GM12878 (cell line): ENCODE results near the gene CD163. TPM values are rescaled to one million over a fixed set of nuclear protein-coding genes. Genes with fewer than 3 reads are reported as not detected.

ENCODE experiments used
- ATAC-seq: fragments of 200-7000 bp; cut with Tn5 transposase; 3 replicates; pipeline ENCODE4 v1.9.1; 2020; ENCODE audit warnings: mild to moderate bottlenecking, moderate library complexity
- BruUV-seq: library from RNA; stranded (reverse); fragments of 400-500 nt; replicated peaks from 2 replicates; lab custom pipeline; 2021; lab: Mats Ljungman, UMichigan
- CTCF ChIA-PET: fragments of 300-600 bp; sonication (Branson Sonifier 250); formaldehyde crosslinking; extraction: SDS; loops from one replicate; lab custom pipeline; 2021; ENCODE audit warnings: inconsistent platforms; lab: Yijun Ruan, JAX
- POLR2A ChIA-PET: fragments of 350-600 bp; formaldehyde crosslinking; extraction: SDS; loops from one replicate; lab custom pipeline; 2021; ENCODE audit warnings: inconsistent platforms; lab: Charles Lee
- RAD21 ChIA-PET: fragments of 300-600 bp; sonication (Branson Sonifier 250); formaldehyde crosslinking; loops from one replicate; lab custom pipeline; 2023; ENCODE audit warnings: antibody characterized with exemption; ENCODE audit not compliant: unreplicated experiment; lab: Charles Lee
- SMC1A ChIA-PET: fragments of 300-600 bp; sonication (Branson Sonifier 250); formaldehyde crosslinking; loops from one replicate; lab custom pipeline; 2023; ENCODE audit not compliant: unreplicated experiment, uncharacterized antibody; lab: Charles Lee
- DNase-seq: peaks from one replicate; pipeline ENCODE4 v3.0.0-alpha.2; 2011; ENCODE audit warnings: low read depth, low spot score
- FAIRE-seq: peaks from 3 replicates; lab custom pipeline; 2011; peaks lifted over from hg19 to GRCh38; lab: Jason Lieb, UNC
- H2AFZ ChIP-seq: 2 replicates; pipeline ENCODE4 v1.6.0; 2011; ENCODE audit warnings: low read depth, low read length, control low read depth; ENCODE audit not compliant: control insufficient read depth
- H3K27ac ChIP-seq: 2 replicates; pipeline ENCODE4 v1.5.1; 2011; ENCODE audit warnings: control low read depth; ENCODE audit not compliant: control insufficient read depth, insufficient read depth
- H3K27me3 ChIP-seq, 2 experiments: replicated peaks in 1 of 2; 2 replicates each; pipeline versions ENCODE4 v1.6.0 to v1.6.1; 2011; ENCODE audit warnings: low read length in 1 of 2; ENCODE audit not compliant: control insufficient read depth in 2 of 2, insufficient read depth in 2 of 2
- H3K36me3 ChIP-seq, 2 experiments: 2 replicates each; pipeline ENCODE4 v1.5.1; 2011; ENCODE audit warnings: low read length in 1 of 2; ENCODE audit not compliant: control insufficient read depth in 2 of 2, insufficient read depth in 2 of 2
- H3K4me1 ChIP-seq: 2 replicates; pipeline ENCODE4 v1.6.1; 2011; ENCODE audit warnings: mild to moderate bottlenecking, low read length, moderate library complexity, mixed read lengths; ENCODE audit not compliant: control insufficient read depth, insufficient read depth
- H3K4me2 ChIP-seq: 2 replicates; pipeline ENCODE4 v1.6.0; 2011; ENCODE audit warnings: control low read depth; ENCODE audit not compliant: control insufficient read depth, insufficient read depth
- H3K4me3 ChIP-seq: fragments of 200-600 bp; sonication (generic); 2 replicates; pipeline ENCODE4 v1.5.1; 2016
- H3K79me2 ChIP-seq: 2 replicates; pipeline ENCODE4 v1.6.0; 2011; ENCODE audit warnings: low read length; ENCODE audit not compliant: control insufficient read depth, insufficient read depth
- H3K9ac ChIP-seq: 2 replicates; pipeline ENCODE4 v1.8.0; 2011; ENCODE audit warnings: low read length, control low read depth, mixed read lengths; ENCODE audit not compliant: control insufficient read depth, insufficient read depth
- H3K9me3 ChIP-seq: replicated peaks from 3 replicates; pipeline ENCODE4 v1.5.1; 2011; ENCODE audit warnings: mild to moderate bottlenecking, low read length; ENCODE audit not compliant: control insufficient read depth, insufficient read depth
- H4K20me1 ChIP-seq: 2 replicates; pipeline ENCODE4 v1.6.0; 2011; ENCODE audit not compliant: control insufficient read depth, insufficient read depth
- ATF7 ChIP-seq: fragments of 450-650 bp; IDR thresholded peaks from 2 replicates; pipeline ENCODE4 v1.6.1; 2016; ENCODE audit warnings: low read depth, mild to moderate bottlenecking
- CEBPB ChIP-seq, 2 experiments: fragments of 150-350 bp in 1 of 2; IDR thresholded peaks; 2 replicates each; pipeline ENCODE4 v1.6.1; 2012 to 2014; ENCODE audit warnings: low read depth in 2 of 2, low read length in 2 of 2, borderline replicate concordance in 1 of 2, inconsistent platforms in 1 of 2
- E2F4 ChIP-seq: IDR thresholded peaks from 2 replicates; pipeline ENCODE4 v1.6.1; 2012; ENCODE audit warnings: low read depth, low read length, improper control_type of control experiment
- FOXK2 ChIP-seq: fragments of 450-650 bp; IDR thresholded peaks from 2 replicates; pipeline ENCODE4 v1.6.1; 2017; ENCODE audit warnings: mild to moderate bottlenecking, moderate library complexity
- HSF1 ChIP-seq: fragments of 150-350 bp; IDR thresholded peaks from 2 replicates; pipeline ENCODE4 v1.6.1; 2014; ENCODE audit warnings: mild to moderate bottlenecking, low read depth, low read length
- IRF5 ChIP-seq: fragments of 450-650 bp; IDR thresholded peaks from 2 replicates; pipeline ENCODE4 v1.6.1; 2017; ENCODE audit warnings: borderline replicate concordance
- MYC ChIP-seq: IDR thresholded peaks from 2 replicates; pipeline ENCODE4 v1.6.1; 2011; ENCODE audit warnings: mild to moderate bottlenecking, low read length, moderate library complexity, inconsistent platforms; ENCODE audit not compliant: insufficient read depth, insufficient replicate concordance, insufficient read length, severe bottlenecking
- NFIC ChIP-seq: IDR thresholded peaks from 2 replicates; pipeline ENCODE4 v1.6.1; 2012; ENCODE audit warnings: low read depth, mild to moderate bottlenecking, inconsistent platforms, low read length, moderate library complexity
- NFYA ChIP-seq: IDR thresholded peaks from 2 replicates; pipeline ENCODE4 v1.6.1; 2011; ENCODE audit warnings: low read depth, mild to moderate bottlenecking, low read length, improper control_type of control experiment, borderline replicate concordance
- POLR2AphosphoS5 ChIP-seq: IDR thresholded peaks from 2 replicates; pipeline ENCODE4 v1.6.1; 2011; ENCODE audit warnings: mild to moderate bottlenecking, low read length, inconsistent platforms
- PRDM15 ChIP-seq: fragments of 450-650 bp; formaldehyde crosslinking; IDR thresholded peaks from 2 replicates; pipeline ENCODE4 v1.4.0; 2020; ENCODE audit warnings: mild to moderate bottlenecking, moderate library complexity
- RB1 ChIP-seq: fragments of 450-650 bp; formaldehyde crosslinking; IDR thresholded peaks from 2 replicates; pipeline ENCODE4 v1.6.1; 2017; ENCODE audit warnings: mild to moderate bottlenecking, borderline replicate concordance
- RELA ChIP-seq: fragments of 450-650 bp; IDR thresholded peaks from 2 replicates; pipeline ENCODE4 v1.8.0; 2014; ENCODE audit warnings: borderline replicate concordance; ENCODE audit not compliant: partially characterized antibody
- SIN3A ChIP-seq: IDR thresholded peaks from 2 replicates; pipeline ENCODE4 v1.6.1; 2012; ENCODE audit warnings: low read depth, low read length, improper control_type of control experiment
- USF1 ChIP-seq: IDR thresholded peaks from 2 replicates; pipeline ENCODE4 v1.6.1; 2011; ENCODE audit warnings: borderline replicate concordance, low read depth, mild to moderate bottlenecking, moderate library complexity, mixed read lengths, low read length; ENCODE audit not compliant: insufficient read depth; ENCODE audit errors: extremely low read length
- WGBS: methylation state at CpG from one replicate; pipeline ENCODE4 v1.1.6; 2016; ENCODE audit warnings: low lambda C conversion rate; ENCODE audit not compliant: insufficient replicate concordance, insufficient coverage; ENCODE audit errors: missing lambda C conversion rate; 5-methylcytosine and 5-hydroxymethylcytosine counted together
- in situ Hi-C: fragments of 300-500 bp; cut with MboI; formaldehyde crosslinking; loops from 9 replicates; pipeline ENCODE4 v1.14.3; 2018; ENCODE audit warnings: mixed read lengths
- intact Hi-C: fragments of 100-400 bp; cut with micrococcal nuclease; formaldehyde crosslinking; loops from one replicate; pipeline ENCODE4 v1.14.2; 2022; ENCODE audit not compliant: unreplicated experiment
- polyA plus RNA-seq, 11 experiments: library from polyadenylated mRNA; depleted of rRNA in 4 of 11; unstranded in 6 of 11; stranded (reverse) in 5 of 11; fragments of >200 nt; fragmentation: Nextera tagmentation in 4 of 11; fragmentation: Illumina TruSeq in 1 of 11; extraction: Ambion mirVana in 4 of 11; extraction: Trizol in 1 of 11; gene quantifications; 1 replicate in 1 of 11; 2 replicates in 10 of 11; pipeline versions ENCODE4 v1.2.1 to v1.2.3, GENCODE V29; 2011 to 2016; ENCODE audit warnings: inconsistent platforms in 2 of 11, missing spikeins in 2 of 11, low read depth in 1 of 11
- total RNA-seq, 4 experiments: library from RNA; depleted of rRNA in 3 of 4; stranded (reverse); fragments of >200 nt in 3 of 4; fragmentation: Illumina TruSeq in 1 of 4; extraction: Trizol in 1 of 4; gene quantifications; 2 replicates each; pipeline versions ENCODE4 v1.2.1 to v1.2.3, GENCODE V29; 2013 to 2021

The CD163 gene
- total and polyA plus RNA-seq, 10 of the 15 experiments (the other 5 are each of a cell fraction or from before 2014, with no cell fraction given), result 0.74 TPM; not detected in 9

- no peak for TF ChIP-seq PRDM15 (CRISPR knock-in tag)
- TF ChIP-seq RELA, result no peak
- no peak for TF ChIP-seq FOXK2
- no peak for TF ChIP-seq POLR2AphosphoS5
- TF ChIP-seq USF1, result no peak
- TF ChIP-seq SIN3A, result no peak
- TF ChIP-seq ATF7, result no peak
- no peak for TF ChIP-seq MYC
- TF ChIP-seq, all 136 proteins: peak for 0
Observed at GRCh38 chr12:7459973-7460372, 43.6 kb downstream of the CD163 start (continued).

GRCh38 chr12:7451756-7452155 lies 51.8 kb downstream of the CD163 start:
- Histone ChIP-seq H3K4me1 (no peaks in the 10 kb centered on the region), H3K9me3 (no peaks in the 10 kb centered on the region), H3K4me3 (no peak overlapping the region), H3K27ac (no peak overlapping the region), H2AFZ (no peak overlapping the region), H3K9ac (no peak overlapping the region), H3K36me3 (no peaks in the 10 kb centered on the region), H3K4me2 (no peak overlapping the region), H3K27me3 (no peaks in the 10 kb centered on the region), H3K79me2 (no peaks in the 10 kb centered on the region), H4K20me1 (no peaks in the 10 kb centered on the region)
- FAIRE-seq (no peak), ATAC-seq (no peak), DNase-seq (no peak)
- ChIA-PET POLR2A (no interaction called here), RAD21 (interaction anchor here (1.0 kb wide), 1 partner anchor 12 kb away, joined by 3 read pairs; no protein-coding TSS in a partner anchor), CTCF (no interaction called here), SMC1A (no interaction called here)
- no TSS peak for BruUV-seq
- WGBS, result 30% methylated on average over 3 of the region's 3 CpGs
- intact Hi-C loops, result no loop called here
- in situ Hi-C loops, result no loop called here
- no peak for TF ChIP-seq RB1
- no peak for TF ChIP-seq NFIC
- TF ChIP-seq CEBPB (IDR thresholded peaks at IDR 0.05; ENCODE audit: borderline replicate concordance in 1 of 2, low read depth in 2 of 2, low read length in 2 of 2), result no peak
- TF ChIP-seq IRF5, result no peak
- TF ChIP-seq HSF1, result no peak
- no peak for TF ChIP-seq NFYA
- TF ChIP-seq E2F4, result no peak
